Lung microvascular endothelial cell (primary cell): Measurements from ENCODE around the gene KCNH1. TPM values are rescaled to one million over a fixed set of nuclear protein-coding genes. Genes with fewer than 3 reads are reported as not detected.

Source experiments
- DNase-seq, 2 donors: peaks; one replicate each; pipeline versions ENCODE4 v3.0.0 to v3.0.0-alpha.2; 2010; ENCODE audit warnings: low read depth in 2 of 2
- total RNA-seq: library from RNA; depleted of rRNA; stranded (reverse); fragments of >200 nt; gene quantifications from 2 replicates; pipeline ENCODE4 v1.2.1, GENCODE V29; 2014

KCNH1 gene
- total RNA-seq, 1 donor from 2014 or later: not detected

GRCh38 chr1:210648588-210649269, 485.2 kb downstream of the KCNH1 start:
- no peak for DNase-seq

- no peak for DNase-seq
Observed at GRCh38 chr1:210647406-210648333, 486.3 kb downstream of the KCNH1 start.

- no peak for DNase-seq
Observed at GRCh38 chr1:210646258-210646616, 487.7 kb downstream of the KCNH1 start.

GRCh38 chr1:210645582-210646257, 488.2 kb downstream of the KCNH1 start:
- no peak for DNase-seq

- DNase-seq: no peak
Observed at GRCh38 chr1:210641582-210641981, 492.4 kb downstream of the KCNH1 start.

GRCh38 chr1:210635108-210635507, 498.8 kb downstream of the KCNH1 start:
- no peak for DNase-seq

- no peak for DNase-seq
Observed at GRCh38 chr1:210633636-210634035, 500.3 kb downstream of the KCNH1 start.

GRCh38 chr1:210633140-210633539, 500.8 kb downstream of the KCNH1 start:
- no peak for DNase-seq

GRCh38 chr1:210631399-210631798, 502.5 kb downstream of the KCNH1 start:
- no peak for DNase-seq

- DNase-seq: no peak
Observed at GRCh38 chr1:210629276-210629675, 504.7 kb downstream of the KCNH1 start.

GRCh38 chr1:210627755-210628154, 506.2 kb downstream of the KCNH1 start:
- DNase-seq: no peak

Other genes starting within 250 kb of the KCNH1 start
- gene RCOR3, start 125.2 kb upstream of the KCNH1 start, total RNA-seq: 6.8 and 8.9 TPM in 2 replicates
- gene TRAF5, start 192.7 kb upstream of the KCNH1 start, total RNA-seq: 7.8 and 8.5 TPM in 2 replicates